Activated naive CD4-positive, alpha-beta T cell (primary cell): ENCODE results near the gene SIK3.
"Not testable (repeated sequence)": the region's sequence is repeated elsewhere in the genome, so short reads cannot be mapped to it uniquely, and the experiment has no call there.

Source experiments
- DNase-seq, 4 experiments: peaks; one replicate each; lab custom pipeline; 2025; lab: John Stamatoyannopoulos, UW

SIK3 gene

DNA sequence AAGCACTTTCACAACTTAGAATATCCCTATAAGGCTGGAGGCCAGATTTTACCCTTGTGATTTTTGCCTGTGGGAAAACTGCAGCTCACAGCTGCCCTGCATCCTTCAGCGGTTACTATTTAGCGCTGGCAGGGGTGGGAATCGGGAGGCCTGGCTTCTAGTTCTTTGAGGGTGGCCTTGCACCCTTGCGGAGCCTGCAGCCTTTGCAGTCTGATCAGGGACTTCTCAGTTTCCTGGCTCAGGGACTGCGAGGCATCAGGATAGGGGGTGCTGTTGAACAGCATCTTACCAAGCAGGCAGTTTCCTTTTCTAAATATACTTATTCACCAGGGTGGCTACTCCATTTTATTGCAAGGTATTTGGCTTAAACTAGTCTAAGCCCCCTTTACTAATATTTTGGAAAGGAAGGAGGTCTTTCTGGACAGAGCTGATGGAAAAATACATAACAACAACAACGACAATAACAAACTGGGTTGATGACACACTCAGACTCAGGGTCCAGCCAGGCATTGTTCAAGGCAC lies 257.9 kb downstream of the SIK3 start:
- DNase-seq: no peak

DNA sequence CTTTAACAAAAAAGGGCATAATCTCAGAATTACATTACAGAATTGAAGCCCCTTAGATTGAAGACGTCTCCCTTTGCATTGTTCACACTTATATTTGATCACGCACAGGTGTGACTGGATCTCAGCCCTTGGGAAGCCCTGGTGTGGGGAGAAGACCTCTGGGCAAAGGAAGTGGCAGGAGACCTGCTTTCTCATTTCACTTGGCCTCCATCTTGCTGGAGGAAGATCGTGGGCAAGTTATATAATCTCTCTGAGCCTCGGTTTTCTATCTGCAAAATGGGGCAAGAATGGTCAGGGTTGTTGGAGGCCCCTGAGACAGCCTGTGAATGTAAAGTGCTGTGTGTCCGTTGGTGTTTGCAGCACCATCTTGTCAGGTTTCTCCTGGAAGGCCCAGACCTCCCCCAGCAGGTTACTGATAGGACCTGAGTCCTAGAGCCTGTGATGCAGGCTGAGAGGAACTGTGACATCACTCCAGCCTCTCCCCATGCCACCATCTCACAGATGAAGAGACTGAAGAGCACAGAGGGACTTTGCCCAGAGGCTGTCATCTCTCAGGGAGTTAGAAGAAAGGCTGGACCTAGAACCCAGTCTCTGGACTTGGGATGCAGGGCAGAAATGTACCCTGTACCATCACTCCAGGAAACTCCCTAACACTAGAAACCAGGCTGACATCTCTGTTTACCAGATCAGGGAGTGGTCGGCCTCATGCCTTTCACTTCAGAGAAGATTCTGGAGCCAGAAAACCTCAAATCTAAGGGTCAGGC lies 259.7 kb downstream of the SIK3 start:
- DNase-seq: no peak

DNA sequence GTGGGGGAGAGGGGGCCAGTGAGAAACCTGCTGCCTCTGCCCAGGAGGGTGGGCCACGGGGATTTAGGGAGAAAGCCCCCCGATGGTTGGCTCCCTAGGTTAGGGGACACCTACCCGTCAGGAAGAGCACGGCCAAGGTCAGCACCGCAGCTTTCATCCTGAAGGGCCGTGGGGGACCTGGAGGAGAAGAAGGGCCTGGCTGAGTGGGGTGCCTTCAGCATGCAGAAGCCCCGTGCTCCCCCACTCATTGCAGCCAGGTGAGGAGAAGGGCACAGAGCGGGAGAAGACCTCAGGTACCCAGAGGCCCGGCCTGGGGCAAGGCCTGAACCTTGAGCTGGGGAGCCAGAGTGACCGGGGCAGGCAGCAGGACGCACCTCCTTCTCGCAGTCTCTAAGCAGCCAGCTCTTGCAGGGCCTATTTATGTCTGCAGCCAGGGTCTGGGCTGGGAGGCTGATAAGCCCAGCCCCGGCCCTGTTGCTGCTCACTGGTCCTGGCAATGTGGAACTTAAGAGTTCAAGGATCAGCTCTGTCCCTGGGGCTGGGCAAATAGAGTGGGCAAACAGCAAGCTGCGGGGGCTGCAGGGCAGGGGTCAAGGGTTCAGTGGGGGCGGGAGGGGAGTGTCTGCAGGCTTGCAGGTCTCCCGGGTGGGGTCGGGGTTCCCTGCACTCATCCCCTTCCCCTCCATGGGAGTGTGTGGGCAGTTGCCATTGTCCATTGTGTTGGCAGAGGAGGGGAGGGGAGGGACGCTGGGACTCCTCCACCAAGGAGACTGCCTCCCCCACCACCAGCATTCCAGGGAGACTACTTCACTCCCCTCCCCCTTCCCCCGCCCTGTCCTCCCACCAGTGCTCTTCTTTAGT lies 260.8 kb downstream of the SIK3 start, which contains the start of gene APOA1:
TSS of gene APOA1 (minus strand) at position 392 of the 861 bp plus-strand sequence. CDS start at position 157, 235 bp downstream.
- DNase-seq: no peak

GRCh38 chr11:116836632-116836991 lies 261.6 kb downstream of the SIK3 start:
- no peak for DNase-seq

DNA sequence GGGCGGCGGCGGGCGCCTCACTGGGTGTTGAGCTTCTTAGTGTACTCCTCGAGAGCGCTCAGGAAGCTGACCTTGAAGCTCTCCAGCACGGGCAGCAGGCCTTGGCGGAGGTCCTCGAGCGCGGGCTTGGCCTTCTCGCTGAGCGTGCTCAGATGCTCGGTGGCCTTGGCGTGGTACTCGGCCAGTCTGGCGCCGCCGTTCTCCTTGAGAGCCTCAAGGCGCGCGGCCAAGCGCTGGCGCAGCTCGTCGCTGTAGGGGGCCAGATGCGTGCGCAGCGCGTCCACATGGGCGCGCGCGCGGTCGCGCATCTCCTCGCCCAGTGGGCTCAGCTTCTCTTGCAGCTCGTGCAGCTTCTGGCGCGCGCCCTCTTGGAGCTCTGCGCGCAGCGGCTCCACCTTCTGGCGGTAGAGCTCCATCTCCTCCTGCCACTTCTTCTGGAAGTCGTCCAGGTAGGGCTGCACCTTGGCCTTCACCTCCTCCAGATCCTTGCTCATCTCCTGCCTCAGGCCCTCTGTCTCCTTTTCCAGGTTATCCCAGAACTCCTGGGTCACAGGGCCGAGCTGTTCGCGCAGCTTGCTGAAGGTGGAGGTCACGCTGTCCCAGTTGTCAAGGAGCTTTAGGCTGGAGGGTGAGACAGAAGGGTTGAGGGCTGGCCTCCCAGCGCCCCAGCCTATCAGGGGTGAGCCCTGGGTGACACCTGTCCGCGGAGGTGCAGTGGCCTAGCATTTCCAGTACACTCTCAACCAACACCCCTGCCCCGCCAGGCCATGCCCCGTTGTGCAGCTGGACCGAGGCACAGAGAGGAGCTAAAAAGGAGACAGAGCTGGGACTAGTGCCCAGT lies 262.2 kb downstream of the SIK3 start:
- peak; percentile 14 to 80 (median 47) for DNase-seq

GRCh38 chr11:116835042-116835772 lies 263.0 kb downstream of the SIK3 start:
- DNase-seq: peak in 1 of 4 experiments; percentile 16

DNA sequence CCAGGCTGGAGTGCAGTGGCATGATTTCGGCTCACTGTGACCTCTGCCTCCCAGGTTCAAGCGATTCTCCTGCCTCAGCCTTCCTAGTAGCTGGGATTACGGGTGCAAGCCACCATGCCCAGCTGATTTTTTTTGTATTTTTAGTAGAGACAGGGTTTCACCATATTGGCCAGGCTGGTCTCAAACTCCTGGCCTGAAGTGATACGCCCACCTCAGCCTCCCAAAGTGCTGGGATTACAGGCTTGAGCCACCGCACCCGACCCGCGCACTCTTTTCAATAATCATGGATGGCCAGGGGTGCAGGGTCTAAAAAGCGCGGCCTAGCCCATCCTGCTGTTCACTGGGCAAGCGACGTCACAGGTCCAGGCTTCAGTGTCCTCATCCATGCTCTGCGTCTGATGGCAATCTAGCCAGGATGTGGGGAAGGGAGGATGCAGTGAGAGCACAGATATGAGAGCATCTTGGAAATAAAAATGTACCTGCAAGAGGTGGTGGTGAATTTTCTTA lies 263.6 kb downstream of the SIK3 start:
- DNase-seq: not testable (repeated sequence)

GRCh38 chr11:116833816-116834534 lies 264.3 kb downstream of the SIK3 start:
- no peak for DNase-seq

DNA sequence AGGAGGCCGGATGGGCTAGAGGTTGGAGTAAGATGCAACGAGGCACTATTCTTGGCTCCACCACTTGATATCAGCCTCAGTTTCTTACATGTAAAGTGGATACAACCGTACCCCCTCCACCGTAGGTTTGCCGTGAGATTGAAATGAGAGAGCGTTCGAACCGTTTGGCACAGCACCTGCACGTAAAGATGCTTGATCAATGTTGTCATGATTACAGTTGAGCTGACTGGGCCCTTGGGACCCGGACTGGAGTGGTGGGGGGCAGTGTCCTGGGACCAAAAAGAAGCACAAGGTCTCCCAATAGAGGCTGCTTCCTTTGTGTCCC lies 264.8 kb downstream of the SIK3 start:
- no peak for DNase-seq

DNA sequence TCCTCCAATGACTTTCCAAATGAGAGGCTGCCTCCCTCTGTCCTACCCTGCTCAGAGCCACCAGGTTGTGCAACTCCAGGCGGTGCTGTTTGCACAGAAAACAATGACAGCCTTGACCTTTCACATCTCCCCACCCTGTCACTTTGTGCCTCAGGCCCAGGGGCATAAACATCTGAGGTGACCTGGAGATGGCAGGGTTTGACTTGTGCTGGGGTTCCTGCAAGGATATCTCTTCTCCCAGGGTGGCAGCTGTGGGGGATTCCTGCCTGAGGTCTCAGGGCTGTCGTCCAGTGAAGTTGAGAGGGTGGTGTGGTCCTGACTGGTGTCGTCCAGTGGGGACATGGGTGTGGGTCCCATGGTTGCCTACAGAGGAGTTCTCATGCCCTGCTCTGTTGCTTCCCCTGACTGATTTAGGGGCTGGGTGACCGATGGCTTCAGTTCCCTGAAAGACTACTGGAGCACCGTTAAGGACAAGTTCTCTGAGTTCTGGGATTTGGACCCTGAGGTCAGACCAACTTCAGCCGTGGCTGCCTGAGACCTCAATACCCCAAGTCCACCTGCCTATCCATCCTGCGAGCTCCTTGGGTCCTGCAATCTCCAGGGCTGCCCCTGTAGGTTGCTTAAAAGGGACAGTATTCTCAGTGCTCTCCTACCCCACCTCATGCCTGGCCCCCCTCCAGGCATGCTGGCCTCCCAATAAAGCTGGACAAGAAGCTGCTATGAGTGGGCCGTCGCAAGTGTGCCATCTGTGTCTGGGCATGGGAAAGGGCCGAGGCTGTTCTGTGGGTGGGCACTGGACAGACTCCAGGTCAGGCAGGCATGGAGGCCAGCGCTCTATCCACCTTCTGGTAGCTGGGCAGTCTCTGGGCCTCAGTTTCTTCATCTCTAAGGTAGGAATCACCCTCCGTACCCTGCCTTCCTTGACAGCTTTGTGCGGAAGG lies 265.6 kb downstream of the SIK3 start:
- no peak for DNase-seq

DNA sequence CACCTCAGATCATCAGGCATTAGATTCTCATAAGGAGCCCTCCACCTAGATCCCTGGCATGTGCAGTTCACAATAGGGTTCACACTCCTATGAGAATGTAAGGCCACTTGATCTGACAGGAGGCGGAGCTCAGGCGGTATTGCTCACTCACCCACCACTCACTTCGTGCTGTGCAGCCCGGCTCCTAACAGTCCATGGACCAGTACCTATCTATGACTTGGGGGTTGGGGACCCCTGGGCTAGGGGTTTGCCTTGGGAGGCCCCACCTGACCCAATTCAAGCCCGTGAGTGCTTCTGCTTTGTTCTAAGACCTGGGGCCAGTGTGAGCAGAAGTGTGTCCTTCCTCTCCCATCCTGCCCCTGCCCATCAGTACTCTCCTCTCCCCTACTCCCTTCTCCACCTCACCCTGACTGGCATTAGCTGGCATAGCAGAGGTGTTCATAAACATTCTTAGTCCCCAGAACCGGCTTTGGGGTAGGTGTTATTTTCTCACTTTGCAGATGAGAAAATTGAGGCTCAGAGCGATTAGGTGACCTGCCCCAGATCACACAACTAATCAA lies 266.4 kb downstream of the SIK3 start:
- no peak for DNase-seq

- no peak for DNase-seq
These were observed 267.9 kb downstream of the SIK3 start for GRCh38 chr11:116830184-116830912.

DNA sequence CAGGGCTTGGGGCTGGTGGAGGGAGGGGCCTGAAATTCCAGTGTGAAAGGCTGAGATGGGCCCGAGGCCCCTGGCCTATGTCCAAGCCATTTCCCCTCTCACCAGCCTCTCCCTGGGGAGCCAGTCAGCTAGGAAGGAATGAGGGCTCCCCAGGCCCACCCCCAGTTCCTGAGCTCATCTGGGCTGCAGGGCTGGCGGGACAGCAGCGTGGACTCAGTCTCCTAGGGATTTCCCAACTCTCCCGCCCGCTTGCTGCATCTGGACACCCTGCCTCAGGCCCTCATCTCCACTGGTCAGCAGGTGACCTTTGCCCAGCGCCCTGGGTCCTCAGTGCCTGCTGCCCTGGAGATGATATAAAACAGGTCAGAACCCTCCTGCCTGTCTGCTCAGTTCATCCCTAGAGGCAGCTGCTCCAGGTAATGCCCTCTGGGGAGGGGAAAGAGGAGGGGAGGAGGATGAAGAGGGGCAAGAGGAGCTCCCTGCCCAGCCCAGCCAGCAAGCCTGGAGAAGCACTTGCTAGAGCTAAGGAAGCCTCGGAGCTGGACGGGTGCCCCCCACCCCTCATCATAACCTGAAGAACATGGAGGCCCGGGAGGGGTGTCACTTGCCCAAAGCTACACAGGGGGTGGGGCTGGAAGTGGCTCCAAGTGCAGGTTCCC lies 268.6 kb downstream of the SIK3 start, which contains the start of gene APOC3:
TSS of gene APOC3 (plus strand) at position 383 of the 659 bp plus-strand sequence. CDS start 676 bp downstream, outside the sequence.
- no peak for DNase-seq

DNA sequence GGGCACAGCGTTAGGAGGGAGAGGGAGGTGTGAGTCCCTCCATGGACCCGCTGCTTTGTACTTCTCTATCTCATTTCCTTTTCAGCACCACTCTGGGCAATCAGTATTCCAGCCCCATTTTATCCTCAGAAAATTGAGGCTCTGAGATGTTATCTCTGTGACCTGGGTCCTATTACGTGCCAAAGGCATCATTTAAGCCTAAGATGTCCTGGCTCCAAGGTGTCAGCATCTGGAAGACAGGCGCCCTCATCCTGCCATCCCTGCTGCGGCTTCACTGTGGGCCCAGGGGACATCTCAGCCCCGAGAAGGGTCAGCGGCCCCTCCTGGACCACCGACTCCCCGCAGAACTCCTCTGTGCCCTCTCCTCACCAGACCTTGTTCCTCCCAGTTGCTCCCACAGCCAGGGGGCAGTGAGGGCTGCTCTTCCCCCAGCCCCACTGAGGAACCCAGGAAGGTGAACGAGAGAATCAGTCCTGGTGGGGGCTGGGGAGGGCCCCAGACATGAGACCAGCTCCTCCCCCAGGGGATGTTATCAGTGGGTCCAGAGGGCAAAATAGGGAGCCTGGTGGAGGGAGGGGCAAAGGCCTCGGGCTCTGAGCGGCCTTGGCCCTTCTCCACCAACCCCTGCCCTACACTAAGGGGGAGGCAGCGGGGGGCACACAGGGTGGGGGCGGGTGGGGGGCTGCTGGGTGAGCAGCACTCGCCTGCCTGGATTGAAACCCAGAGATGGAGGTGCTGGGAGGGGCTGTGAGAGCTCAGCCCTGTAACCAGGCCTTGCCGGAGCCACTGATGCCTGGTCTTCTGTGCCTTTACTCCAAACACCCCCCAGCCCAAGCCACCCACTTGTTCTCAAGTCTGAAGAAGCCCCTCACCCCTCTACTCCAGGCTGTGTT lies 269.4 kb downstream of the SIK3 start:
- no peak for DNase-seq

DNA sequence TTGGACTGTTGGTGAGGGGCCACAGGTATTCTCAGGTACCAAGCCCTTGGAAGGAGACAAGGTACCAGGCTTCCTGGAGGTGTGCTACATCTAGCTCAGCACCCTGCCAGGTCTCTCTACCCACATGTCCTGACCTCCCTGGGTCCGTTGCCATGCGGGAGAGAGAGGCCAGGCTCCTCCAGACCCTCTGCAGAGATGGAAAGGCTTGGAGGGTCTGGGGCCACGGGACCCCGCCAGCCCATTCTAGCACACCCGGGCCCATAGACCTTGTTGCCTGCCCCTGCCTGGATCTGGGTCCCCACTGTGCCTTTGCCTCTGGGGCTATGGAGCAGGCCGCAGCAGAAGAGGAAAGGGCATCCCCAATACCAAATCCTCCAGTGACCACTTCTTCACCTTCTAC lies 270.8 kb downstream of the SIK3 start:
- no peak for DNase-seq

- DNase-seq: no peak
These were observed 271.3 kb downstream of the SIK3 start for GRCh38 chr11:116826751-116827431.
